Measurements from ENCODE around the gene LSAMP. TPM values are rescaled to one million over a fixed set of nuclear protein-coding genes. Genes with fewer than 3 reads are reported as not detected.
A peak's percentile ranks its signal among the peaks of the same experiment; 100 is the strongest.
"Not testable (repeated sequence)": the region's sequence is repeated elsewhere in the genome, so short reads cannot be mapped to it uniquely, and the experiment has no call there.

Gene LSAMP
- total RNA-seq, 1 donor from 2014 or later = not detected

DNA sequence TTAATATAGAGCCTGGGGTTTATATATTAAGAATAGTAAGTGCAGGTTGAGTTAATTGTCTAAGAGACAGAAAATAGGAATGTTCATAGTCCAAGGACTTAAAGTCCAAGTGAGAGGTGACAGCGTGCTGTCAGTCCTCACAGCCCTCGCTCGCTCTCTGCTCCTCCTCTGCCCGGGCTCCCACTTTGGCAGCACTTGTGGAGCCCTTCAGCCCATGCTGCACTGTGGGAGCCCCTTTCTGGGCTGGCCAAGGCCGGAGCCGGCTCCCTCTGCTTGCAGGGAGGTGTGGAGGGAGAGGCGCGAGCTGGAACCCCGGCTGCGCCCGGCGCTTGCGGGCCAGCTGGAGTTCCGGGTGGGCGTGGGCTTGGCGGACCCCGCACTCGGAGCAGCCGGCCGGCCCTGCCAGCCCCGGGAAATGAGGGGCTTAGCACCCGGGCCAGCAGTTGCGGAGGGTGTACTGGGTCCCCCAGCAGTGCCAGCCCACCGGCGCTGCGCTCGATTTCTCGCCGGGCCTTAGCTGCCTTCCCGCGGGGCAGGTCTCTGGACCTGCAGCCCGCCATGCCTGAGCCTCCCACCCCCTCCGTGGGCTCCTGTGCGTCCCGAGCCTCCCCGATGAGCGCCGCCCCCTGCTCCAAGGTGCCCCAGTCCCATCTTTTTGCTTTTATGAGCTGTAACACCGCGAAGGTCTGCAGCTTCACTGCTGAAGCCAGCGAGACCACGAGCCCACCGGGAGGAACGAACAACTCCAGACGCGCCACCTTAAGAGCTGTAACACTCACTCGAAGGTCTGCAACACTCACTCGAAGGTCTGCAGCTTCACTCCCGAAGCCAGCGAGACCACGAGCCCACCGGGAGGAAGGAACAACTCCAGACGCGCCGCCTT lies 653.8 kb downstream of the LSAMP start:
- DNase-seq = not testable (repeated sequence)

GRCh38 chr3:115790759-115791158 lies 654.5 kb downstream of the LSAMP start:
- peak; percentile 58 for DNase-seq

DNA sequence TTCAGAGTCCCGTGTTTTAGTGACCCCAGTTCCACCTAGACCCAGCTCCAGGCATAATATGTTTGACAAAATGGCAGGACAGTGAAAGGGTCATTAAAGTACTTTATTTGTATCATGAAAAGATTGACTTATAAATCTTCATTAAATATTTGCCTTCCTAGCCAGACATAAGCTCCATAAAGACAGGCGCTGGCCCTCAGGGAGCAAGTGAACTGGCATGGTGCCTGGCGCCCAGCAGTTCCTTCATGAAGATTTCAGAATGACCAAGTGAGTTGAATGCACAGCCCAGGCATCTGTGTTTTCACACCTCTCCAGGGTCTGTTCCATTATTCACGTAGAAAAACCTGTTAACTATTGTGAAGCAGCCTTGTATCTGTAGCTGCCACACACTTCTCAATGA lies 655.8 kb downstream of the LSAMP start:
- DNase-seq = no peak

- no peak for DNase-seq
These were observed 656.3 kb downstream of the LSAMP start for GRCh38 chr3:115788921-115789470.

DNA sequence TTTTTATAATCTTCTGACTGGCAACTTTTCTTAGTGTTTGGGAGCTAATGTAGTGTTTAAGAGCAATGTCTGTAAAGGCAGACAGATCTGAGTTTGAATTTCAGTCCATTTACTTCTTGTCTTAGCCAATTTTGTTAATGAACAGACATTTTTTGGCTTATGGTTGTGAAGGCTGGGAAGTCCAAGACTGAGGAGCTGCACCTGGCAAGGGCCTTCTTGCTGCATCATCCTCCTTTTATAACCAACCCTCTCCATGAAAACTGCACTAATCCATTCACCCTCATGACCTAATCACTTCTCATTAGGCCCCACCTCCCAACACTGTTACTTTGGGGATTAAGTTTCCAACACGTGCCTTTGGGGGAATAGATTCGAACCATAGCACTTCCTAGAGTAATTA lies 657.5 kb downstream of the LSAMP start:
- DNase-seq = no peak

DNA sequence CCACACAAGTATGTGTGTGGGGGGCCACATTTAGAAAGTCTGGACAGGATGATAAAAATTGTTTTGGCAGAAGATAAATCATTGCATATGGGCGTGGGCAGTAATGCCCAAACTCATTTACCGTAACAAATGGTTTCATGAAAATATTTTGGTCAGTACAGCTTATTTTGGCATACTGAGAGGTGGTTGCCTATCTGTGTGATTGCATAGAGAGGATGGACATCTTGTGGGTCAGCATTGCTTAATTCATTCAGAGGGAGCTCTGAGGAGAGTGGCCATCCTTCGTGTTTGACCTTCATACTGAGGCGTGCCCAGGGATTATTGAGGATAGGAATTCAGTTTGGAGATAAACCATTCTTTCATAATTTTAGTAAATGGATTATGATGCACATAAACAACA lies 659.5 kb downstream of the LSAMP start:
- DNase-seq = no peak

GRCh38 chr3:115784739-115785536 lies 660.3 kb downstream of the LSAMP start:
- DNase-seq = peak; percentile 5

DNA sequence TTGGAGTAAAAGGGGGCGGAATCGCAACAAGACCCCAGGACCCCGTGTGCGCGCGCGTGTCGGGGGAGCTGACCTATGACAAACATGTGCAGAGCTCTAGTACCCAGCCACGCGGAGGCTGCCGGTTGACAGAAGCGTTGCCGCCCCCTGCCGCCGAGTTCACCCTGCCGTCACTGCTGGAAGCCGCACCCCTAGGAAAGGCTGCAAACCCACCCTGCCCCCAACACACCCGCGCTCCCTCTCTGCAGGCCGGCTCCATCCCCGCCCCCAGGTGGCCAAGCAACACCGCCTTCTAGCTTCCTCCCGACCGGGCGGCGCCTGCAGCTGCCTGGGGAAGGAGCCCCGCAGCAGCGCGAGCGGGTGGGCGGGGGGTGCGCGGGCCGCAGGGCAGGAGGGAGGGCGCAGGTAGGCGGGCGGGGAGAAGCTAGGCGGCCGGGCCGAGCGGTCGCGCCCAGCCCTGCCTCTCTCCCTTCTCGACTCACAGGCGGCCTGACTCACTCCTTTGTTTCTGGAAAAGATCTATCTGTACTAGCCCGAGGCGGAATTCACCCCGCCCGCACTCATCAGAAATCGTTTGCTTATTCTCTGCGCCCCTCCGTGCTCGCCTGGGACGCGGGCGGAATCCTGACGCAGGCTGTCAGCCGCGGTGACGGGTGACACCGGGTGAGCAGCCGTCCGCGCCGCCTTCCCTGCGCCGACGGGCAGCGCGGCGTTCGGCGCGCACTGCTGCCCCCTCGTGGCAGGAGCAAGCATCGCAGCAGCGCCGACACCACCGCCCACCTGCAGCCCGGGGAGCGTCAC lies 661.1 kb downstream of the LSAMP start:
- peak; percentile 92 for DNase-seq

DNA sequence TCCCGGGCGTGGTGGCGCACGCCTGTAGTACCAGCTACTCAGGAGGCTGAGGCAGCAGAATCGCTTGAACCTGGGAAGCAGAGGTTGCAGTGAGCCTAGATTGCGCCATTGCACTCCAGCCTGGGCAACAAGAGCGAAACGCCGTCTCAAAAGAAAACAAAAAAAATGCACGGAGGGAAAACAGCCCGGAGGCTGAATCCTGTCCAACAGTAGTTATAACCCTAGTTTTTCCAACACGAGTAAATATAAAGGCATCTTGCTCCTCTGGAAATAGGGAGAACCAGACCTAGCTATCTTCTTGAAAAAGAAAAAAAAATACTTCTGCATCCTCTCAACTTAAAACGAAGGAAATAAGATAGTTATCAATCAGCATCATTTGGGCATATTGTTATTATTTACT lies 661.9 kb downstream of the LSAMP start:
- not testable (repeated sequence) for DNase-seq

DNA sequence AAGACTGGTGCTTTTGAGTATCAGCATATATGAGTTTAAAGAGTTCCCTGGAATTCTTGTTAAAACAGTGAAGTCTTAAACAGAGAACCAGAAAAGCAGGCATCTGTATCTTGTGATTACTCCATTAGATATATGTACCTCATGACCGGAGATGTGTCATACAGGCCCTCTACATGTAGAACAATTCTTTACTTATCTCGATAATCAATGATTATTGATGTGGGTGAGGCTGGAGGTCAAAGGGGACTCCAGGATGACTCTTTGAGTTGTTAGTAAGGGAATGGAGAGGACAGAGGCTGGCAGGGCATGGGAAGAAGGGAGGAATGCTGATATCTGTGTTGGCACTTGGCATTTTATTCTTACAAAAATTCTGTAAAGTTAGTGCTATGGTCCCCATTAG lies 666.3 kb downstream of the LSAMP start:
- no peak for DNase-seq

GRCh38 chr3:115772951-115773350 lies 672.3 kb downstream of the LSAMP start:
- DNase-seq = no peak

DNA sequence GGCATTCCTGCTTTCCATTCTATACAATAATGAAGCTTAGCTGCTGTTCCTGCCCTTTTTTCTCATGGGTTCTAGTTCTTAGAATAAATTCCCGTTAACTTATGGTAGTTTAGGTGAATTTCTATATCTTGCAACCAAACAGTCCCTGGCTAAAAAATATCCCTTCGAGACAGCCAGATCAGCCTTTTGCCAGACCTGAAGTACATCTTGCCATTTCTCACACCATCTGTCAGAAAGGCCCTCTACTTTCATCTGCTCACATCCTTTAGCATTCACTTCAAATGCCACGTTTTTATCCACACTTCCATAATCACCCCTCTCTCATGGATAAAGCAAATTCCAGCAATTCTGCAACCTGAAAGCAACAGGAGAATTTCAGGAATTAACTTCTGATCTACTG lies 676.6 kb downstream of the LSAMP start:
- DNase-seq = no peak

GRCh38 chr3:115766587-115767482 lies 678.5 kb downstream of the LSAMP start:
- DNase-seq = no peak

DNA sequence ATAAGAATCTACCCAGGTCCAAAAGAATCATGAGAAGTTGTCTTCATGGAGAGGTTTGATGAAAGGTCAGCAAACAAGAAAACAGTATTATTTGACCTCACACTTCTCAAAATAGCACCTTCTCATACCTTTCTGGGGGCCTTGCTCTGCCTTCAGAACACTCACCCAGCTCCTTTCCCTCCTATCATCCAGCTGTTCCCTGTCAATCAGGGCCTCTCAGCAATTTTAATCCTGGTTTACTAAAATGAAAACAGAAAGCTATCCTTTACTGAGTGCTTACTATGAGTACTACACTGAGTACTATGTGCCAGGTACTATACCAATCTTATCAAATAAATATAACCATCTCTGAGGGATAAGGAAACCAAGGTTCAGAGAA lies 683.4 kb downstream of the LSAMP start:
- no peak for DNase-seq

- DNase-seq = no peak
These were observed 684.6 kb downstream of the LSAMP start for GRCh38 chr3:115760716-115761115.

GRCh38 chr3:115758076-115758763 lies 687.1 kb downstream of the LSAMP start:
- DNase-seq = no peak

GRCh38 chr3:115752978-115753377 lies 692.3 kb downstream of the LSAMP start:
- DNase-seq = not testable (repeated sequence)

Data from dermis blood vessel endothelial cell (primary cell).